ENCODE data around the gene CS. TPM values are rescaled to one million over a fixed set of nuclear protein-coding genes. Genes with fewer than 3 reads are reported as not detected.

CS gene
- total RNA-seq, 1 experiment from 2014 or later: 110 TPM

Other genes starting within 250 kb of the CS start
- 3.0 and 5.4 TPM in 2 replicates for gene ERBB3, start 220.2 kb downstream of the CS start, total RNA-seq (2014; rRNA removed; shearing (Covaris generic))
- gene PA2G4, start 195.8 kb downstream of the CS start, total RNA-seq (2014; rRNA removed; shearing (Covaris generic)): 184 and 190 TPM in 2 replicates
- 2,792 and 3,380 TPM in 2 replicates for gene RPL41, start 183.7 kb downstream of the CS start, total RNA-seq (2014; rRNA removed; shearing (Covaris generic))
- gene ZC3H10, start 182.1 kb downstream of the CS start, total RNA-seq (2014; rRNA removed; shearing (Covaris generic)): 3.1 and 3.3 TPM in 2 replicates
- 179 and 193 TPM in 2 replicates for gene ESYT1, start 172.1 kb downstream of the CS start, total RNA-seq (2014; rRNA removed; shearing (Covaris generic))
- gene MYL6B, start 147.7 kb downstream of the CS start, total RNA-seq (2014; rRNA removed; shearing (Covaris generic)): 62.7 and 64.5 TPM in 2 replicates
- 3,182 and 3,310 TPM in 2 replicates for gene MYL6, start 142.0 kb downstream of the CS start, total RNA-seq (2014; rRNA removed; shearing (Covaris generic))
- 29.8 and 35.7 TPM in 2 replicates for gene SMARCC2, start 110.8 kb downstream of the CS start, total RNA-seq (2014; rRNA removed; shearing (Covaris generic))
- 31.4 and 37.7 TPM in 2 replicates for gene RNF41, start 78.4 kb downstream of the CS start, total RNA-seq (2014; rRNA removed; shearing (Covaris generic))
- gene NABP2, start 76.0 kb downstream of the CS start, total RNA-seq (2014; rRNA removed; shearing (Covaris generic)): 68.1 and 72.1 TPM in 2 replicates
- 0.36 TPM in 1 of 2 replicates, not detected in the other for gene SLC39A5, start 70.3 kb downstream of the CS start, total RNA-seq (2014; rRNA removed; shearing (Covaris generic))
- 8.7 and 10.6 TPM in 2 replicates for gene ANKRD52, start 41.9 kb downstream of the CS start, total RNA-seq (2014; rRNA removed; shearing (Covaris generic))
- gene COQ10A, start 33.4 kb downstream of the CS start, total RNA-seq (2014; rRNA removed; shearing (Covaris generic)): 7.6 and 10.1 TPM in 2 replicates
- gene CNPY2, start 15.7 kb upstream of the CS start, total RNA-seq (2014; rRNA removed; shearing (Covaris generic)): 102 and 114 TPM in 2 replicates
- 23.7 and 24.0 TPM in 2 replicates for gene PAN2, start 33.7 kb upstream of the CS start, total RNA-seq (2014; rRNA removed; shearing (Covaris generic))
- gene IL23A, start 38.6 kb upstream of the CS start, total RNA-seq (2014; rRNA removed; shearing (Covaris generic)): 0.36 and 1.3 TPM in 2 replicates
- 56.0 and 65.0 TPM in 2 replicates for gene STAT2, start 59.8 kb upstream of the CS start, total RNA-seq (2014; rRNA removed; shearing (Covaris generic))
- not detected in 2 replicates for gene APOF, start 62.5 kb upstream of the CS start, total RNA-seq (2014; rRNA removed; shearing (Covaris generic))
- 7.6 and 8.1 TPM in 2 replicates for gene TIMELESS, start 149.1 kb upstream of the CS start, total RNA-seq (2014; rRNA removed; shearing (Covaris generic))
- 0.24 and 0.29 TPM in 2 replicates for gene MIP, start 154.3 kb upstream of the CS start, total RNA-seq (2014; rRNA removed; shearing (Covaris generic))
- gene SPRYD4, start 168.2 kb upstream of the CS start, total RNA-seq (2014; rRNA removed; shearing (Covaris generic)): 2.2 and 2.5 TPM in 2 replicates
- 0.20 TPM in 1 of 2 replicates, not detected in the other for gene GLS2, start 187.8 kb upstream of the CS start, total RNA-seq (2014; rRNA removed; shearing (Covaris generic))
- 6.7 and 7.1 TPM in 2 replicates for gene RBMS2, start 221.5 kb upstream of the CS start, total RNA-seq (2014; rRNA removed; shearing (Covaris generic))

Measured in RPMI7951 (cell line).